Endometrial microvascular endothelial cells (primary cell): ENCODE results near the gene RNF44. TPM values are rescaled to one million over a fixed set of nuclear protein-coding genes. Genes with fewer than 3 reads are reported as not detected.

ENCODE experiments used
- in situ Hi-C: cut with HindIII; loops from 2 replicates; pipeline ENCODE4 v1.10.0; 2017; ENCODE audit warnings: low sequenced_read_pairs, low pct_unique_long_range_greater_than_20kb; ENCODE audit errors: inconsistent ontology term
- total RNA-seq: library from RNA; depleted of rRNA; stranded (reverse); fragments of >200 nt; gene quantifications from one replicate; pipeline ENCODE4 v1.2.3, GENCODE V29; 2015; ENCODE audit errors: inconsistent ontology term

Gene RNF44
- total RNA-seq, 1 donor from 2014 or later, result 4.8 TPM

GRCh38 chr5:176527246-176528222, 9.7 kb downstream of the RNF44 start:
- in situ Hi-C loops, result no loop called here

GRCh38 chr5:176526462-176526861, 10.7 kb downstream of the RNF44 start:
- in situ Hi-C loops, result no loop called here

GRCh38 chr5:176525677-176526076, 11.5 kb downstream of the RNF44 start:
- in situ Hi-C loops, result no loop called here

- in situ Hi-C loops, result no loop called here
These were observed 12.2 kb downstream of the RNF44 start for GRCh38 chr5:176524987-176525386.

- in situ Hi-C loops, result no loop called here
These were observed 13.1 kb downstream of the RNF44 start for GRCh38 chr5:176524138-176524537.

GRCh38 chr5:176521699-176522263, 15.4 kb downstream of the RNF44 start:
- in situ Hi-C loops, result no loop called here

- in situ Hi-C loops, result no loop called here
These were observed 15.9 kb downstream of the RNF44 start for GRCh38 chr5:176521286-176521685.

- in situ Hi-C loops, result no loop called here
These were observed 17.1 kb downstream of the RNF44 start for GRCh38 chr5:176519810-176520720.

GRCh38 chr5:176517053-176517661, 20.0 kb downstream of the RNF44 start:
- in situ Hi-C loops, result no loop called here

- in situ Hi-C loops, result no loop called here
These were observed 21.8 kb downstream of the RNF44 start for GRCh38 chr5:176515396-176515795.

GRCh38 chr5:176514244-176514950, 22.8 kb downstream of the RNF44 start:
- in situ Hi-C loops, result no loop called here

GRCh38 chr5:176513788-176514187, 23.4 kb downstream of the RNF44 start:
- in situ Hi-C loops, result no loop called here

GRCh38 chr5:176508603-176509002, 28.6 kb downstream of the RNF44 start:
- in situ Hi-C loops, result no loop called here

- in situ Hi-C loops, result no loop called here
These were observed 29.3 kb downstream of the RNF44 start for GRCh38 chr5:176507911-176508310.

- in situ Hi-C loops, result no loop called here
These were observed 33.7 kb downstream of the RNF44 start for GRCh38 chr5:176503496-176503895.

- in situ Hi-C loops, result no loop called here
These were observed 35.9 kb downstream of the RNF44 start for GRCh38 chr5:176501333-176501732.

- in situ Hi-C loops, result no loop called here
These were observed 36.7 kb downstream of the RNF44 start for GRCh38 chr5:176500511-176500910.

GRCh38 chr5:176499273-176499672, 37.9 kb downstream of the RNF44 start:
- in situ Hi-C loops, result no loop called here
